ENCODE results near the gene SEZ6.

SEZ6 gene

DNA sequence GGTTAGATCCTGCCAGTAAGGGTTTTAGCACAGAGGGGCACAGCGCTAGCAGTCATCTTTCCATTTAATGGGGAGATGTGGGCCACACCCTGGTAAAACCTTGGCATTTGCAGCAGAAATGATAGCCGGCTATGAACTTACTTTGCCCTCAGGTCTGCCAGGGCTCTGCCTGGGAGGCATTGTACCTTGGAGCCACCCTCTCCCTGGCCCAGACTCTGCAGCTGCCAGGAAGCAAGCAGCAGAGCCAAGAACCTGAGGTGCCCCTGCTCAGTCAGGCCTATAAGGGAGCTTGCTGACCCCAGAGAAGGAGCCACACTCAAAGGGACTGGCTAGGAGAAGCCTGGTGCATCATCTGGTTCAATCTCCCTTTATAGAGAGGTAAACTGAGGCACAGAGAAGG is 30.8 kb downstream of the SEZ6 start:
- DNase-seq: no peak

DNA sequence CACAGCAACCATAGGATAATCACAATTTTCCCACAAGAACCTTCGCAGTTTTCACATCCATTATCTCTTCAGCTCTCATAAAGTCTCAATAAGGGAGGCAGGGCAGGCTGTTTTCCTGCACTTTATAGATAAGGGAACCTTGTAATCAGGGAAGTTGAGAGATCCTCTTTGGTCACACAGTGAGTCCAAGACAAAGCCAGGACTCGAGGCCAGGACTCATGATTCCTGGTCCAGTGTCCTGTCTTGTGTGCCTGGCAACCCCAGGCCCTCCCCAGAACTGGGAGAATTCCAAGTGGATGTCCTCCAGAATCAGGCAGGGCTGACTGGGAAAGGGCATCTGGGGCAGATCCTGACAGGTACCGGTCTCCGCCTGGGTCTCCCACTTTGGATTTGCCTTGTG is 31.4 kb downstream of the SEZ6 start:
- peak in 1 of 2 donors; percentile 29 for DNase-seq

DNA sequence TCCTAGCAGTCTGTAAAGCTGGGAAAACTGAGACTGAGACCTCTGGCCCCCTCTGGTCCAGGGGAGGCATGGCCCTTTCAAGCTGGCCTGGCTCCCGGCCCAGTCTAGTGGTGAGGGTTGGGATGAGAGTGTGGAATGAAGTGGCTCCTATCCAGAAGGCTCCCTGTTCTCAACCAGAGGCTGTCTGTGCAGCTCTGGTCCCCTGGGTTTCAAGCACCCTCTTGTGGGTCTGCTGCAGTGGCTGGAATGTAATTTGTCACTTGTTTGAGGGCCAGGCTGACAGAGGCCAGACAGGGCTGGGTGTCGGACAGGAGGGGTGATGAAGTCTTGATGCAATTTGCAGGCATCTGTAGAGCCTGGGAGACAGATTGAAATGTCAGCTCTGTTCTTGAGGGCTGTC is 32.4 kb downstream of the SEZ6 start:
- DNase-seq: no peak

DNA sequence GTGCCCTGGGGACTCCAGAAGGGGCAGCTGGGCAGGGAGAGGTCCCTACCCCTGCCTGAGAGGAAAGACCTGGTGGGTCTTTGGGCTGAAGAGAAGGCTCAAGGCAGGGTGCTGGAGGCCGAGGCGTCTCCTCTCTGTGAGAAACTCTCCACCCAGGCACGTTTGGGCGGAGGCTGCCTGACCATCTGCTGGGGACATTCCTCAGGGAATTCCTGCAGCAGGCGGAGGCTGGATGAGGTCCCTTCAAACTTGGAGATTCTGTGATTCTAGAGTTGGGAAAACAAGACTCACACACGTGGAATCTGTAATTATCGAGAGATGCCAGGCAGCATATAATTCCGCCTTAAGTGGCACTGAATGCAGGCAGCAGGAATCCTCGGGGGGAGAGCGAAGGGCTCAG is 33.4 kb downstream of the SEZ6 start:
- DNase-seq: no peak

DNA sequence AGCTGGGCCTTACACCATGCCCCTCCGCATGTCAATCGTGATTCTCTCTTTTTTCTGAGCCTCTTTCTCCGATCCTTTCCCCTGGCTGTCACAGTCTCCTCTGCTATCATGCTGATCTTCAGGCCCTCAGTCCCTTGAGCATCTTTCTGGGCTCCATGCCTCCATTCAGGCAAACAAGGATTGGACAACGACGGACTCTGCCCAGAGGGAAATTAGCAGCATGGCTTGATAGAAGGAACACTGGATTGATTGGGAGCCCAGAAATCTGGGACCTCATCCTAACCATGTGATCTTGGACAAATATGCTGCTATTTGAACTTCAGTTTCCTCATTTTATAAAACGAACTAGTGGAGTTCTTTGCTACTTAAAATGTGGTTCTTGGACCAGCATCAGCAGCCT is 35.0 kb downstream of the SEZ6 start:
- DNase-seq: no peak

DNA sequence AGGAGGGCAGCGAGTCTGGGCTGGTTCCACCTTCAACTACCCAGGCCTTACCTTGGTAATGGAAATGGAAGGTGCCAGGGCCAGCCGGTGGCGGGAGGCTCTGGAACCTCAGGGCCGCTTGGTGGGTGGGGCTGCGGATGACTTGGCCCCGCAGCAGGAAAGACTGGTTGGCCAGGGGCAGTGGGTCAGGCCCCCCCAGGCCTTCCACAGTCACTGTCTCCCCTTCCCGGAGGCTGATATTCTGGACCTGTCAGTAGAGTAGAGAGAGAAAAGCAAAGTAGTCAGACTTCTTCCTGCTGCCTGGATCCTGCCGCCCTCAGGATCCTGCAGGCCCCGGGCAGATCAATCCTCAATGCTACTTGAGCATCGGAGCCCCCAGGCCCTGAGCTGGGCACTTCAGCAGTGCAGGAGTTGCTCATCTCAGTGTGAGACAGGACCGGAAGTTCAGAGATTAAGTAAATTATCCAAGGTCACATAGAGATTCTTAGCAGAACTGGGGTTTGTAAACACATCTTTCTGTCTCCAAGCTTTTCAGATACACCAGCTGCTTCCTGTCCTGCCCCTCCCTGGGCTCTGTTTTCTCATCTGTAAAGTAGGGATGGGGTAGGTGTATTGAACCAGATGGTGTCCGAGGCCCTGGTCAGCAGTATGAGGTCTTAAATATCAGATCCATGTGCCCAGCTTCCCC is 36.0 kb downstream of the SEZ6 start:
- DNase-seq: no peak

DNA sequence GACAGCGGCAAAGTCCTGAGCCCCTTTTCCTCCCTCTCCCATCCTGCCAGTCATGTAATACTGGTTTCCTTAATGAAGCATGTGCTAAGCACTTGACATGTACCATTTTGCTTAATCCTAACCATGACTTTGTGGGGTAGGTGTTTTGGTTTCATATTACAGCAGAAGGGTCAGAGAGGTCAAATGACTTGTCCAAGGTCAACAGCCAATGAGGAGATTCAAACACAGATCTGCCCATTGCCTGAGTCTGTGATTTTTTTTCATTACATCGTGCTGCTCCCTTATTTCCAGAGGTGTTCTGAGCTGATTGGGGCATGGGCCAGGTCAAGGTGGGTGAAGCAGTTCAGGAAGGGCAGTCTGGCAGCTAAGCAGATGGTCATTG is 36.9 kb downstream of the SEZ6 start:
- DNase-seq: no peak

DNA sequence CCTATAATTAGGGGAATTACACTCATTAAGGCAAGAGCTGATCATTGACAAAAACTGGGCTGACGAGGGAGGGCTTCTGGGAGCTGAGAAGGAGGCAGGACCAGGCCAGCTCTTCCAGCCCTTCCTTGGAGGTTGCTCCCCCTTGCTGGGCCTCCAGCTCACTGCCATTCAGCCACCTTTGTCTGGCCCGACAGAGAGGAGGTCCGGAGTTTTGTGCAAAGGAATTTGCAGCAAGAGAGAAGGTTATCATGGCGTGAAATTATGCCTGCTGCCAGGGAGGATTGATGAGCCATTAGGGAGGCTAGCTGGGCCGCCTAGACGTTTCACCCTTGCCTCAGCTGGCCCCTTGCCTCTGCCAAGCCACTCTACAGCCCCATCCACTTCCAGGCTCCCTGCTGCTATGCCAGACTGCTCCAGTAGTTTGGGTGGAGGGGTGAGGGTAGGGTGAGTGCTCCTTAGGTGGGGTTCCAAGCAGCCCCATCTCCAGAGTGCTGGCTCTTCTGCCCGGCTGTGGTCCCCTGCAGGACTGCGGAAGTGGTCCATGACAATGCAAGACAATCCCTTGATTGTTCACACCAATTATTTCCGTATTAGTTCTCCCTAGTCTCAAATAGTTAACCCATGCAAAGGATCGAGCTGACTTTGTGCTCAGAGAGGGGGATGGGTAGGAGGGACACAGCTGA is 37.5 kb downstream of the SEZ6 start:
- DNase-seq: no peak

DNA sequence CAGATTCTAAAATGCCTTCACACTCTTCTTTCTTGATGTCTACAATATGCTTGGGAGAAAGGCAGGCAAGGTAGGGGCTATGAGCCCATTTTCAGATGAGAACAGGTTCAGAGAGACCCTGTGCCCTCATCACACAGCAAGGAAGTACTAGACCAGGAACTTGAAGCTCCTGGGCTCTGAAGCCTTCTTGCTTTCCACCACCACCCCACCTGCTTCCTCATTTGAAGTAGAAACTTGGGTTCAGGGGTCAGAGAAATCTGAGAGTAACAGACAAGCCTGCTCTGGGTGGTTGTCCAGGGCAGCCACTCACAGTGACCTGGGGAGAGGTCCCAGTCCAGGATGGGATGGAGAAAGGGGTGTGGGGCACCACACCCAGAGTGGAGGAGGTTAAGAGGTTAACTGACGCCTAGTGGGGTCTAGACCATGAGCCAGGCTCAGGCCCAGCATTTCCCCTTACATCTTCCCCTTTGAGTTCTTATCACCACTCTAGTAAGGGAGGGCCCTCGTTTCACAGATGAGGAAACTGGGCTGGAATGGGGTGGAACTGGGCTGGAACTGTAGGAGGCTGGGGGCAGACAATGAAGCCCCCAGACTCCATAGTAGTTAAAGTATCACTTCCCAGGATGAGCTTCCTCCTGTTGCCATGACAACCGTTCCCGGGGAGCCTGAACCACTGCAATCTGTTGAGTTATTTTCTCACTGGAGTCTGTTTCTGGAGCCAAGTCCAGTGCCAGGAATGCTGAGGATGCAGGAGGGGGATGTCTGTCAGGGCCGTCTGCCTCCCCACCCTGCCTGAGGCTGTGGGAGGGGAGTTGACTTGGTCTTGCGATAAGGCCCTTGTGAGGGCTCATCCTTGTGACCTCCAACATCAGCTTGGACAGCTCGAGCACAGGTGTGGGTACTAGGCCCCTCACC is 38.4 kb downstream of the SEZ6 start:
- DNase-seq: peak; percentile 54 to 62

DNA sequence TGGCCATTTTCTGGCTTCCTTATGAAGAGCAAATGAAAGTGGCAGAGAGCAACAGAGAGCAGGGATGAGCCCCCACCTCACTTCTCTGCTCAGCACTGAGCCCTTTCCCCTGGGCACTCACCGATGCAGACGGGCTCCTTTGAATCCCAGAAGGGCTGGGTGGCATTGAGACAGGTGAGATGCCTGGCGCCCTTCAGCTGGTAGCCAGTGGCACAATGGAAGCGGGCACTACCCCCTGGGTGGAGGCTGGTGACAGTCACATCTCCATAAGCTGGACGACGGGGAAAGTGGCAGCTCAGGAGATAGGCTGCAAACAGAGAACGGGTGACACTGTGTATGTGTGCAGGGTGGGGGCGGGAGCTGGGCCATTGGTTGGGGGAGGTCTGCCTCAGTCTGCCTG is 42.0 kb downstream of the SEZ6 start:
- no peak for DNase-seq

DNA sequence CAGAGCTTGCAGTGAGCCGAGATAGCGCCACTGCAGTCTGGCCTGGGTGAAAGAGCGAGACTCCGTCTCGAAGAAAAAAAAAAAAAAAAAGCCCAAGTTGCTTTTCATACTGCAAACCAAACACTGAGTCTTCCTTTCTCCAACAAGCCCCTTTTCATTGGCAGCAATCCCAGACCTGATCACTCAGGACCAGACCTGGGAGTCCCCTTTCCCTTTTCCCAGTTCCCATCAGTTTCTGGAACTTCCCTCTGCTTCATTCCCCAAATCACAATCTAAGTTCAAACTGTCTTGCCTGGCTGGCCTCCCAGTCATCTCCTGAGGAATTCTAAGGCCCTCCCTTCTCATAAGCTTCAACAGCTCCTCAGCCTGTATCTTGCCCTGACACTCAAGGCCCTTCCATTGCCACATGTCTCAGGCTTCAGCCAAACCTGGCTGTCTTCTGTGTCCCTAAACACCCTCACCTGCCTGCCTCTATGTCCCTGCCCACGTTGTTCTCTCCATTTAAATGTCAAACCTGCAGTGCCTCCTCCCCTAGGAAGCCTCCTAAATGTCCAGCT is 42.7 kb downstream of the SEZ6 start:
- no peak for DNase-seq

DNA sequence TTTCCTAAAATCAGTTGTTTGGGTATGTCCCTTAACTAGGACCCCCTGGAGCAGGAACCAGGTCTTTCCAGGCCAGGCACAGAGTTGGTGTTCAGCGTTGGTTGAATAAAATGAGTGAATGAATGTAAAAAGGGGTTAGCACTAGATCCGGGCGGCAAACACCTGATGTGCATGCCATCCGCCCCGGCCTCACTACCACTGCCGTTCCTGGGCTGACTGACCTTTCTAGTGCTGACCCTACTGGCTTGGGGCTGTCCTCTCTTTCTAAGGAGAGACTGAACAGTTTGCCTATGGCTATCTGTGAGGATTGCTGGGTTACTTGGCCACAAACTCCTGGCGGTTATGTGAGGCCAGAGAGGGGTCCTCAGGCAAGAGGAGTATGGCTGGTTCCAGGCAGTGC is 44.4 kb downstream of the SEZ6 start:
- no peak for DNase-seq

DNA sequence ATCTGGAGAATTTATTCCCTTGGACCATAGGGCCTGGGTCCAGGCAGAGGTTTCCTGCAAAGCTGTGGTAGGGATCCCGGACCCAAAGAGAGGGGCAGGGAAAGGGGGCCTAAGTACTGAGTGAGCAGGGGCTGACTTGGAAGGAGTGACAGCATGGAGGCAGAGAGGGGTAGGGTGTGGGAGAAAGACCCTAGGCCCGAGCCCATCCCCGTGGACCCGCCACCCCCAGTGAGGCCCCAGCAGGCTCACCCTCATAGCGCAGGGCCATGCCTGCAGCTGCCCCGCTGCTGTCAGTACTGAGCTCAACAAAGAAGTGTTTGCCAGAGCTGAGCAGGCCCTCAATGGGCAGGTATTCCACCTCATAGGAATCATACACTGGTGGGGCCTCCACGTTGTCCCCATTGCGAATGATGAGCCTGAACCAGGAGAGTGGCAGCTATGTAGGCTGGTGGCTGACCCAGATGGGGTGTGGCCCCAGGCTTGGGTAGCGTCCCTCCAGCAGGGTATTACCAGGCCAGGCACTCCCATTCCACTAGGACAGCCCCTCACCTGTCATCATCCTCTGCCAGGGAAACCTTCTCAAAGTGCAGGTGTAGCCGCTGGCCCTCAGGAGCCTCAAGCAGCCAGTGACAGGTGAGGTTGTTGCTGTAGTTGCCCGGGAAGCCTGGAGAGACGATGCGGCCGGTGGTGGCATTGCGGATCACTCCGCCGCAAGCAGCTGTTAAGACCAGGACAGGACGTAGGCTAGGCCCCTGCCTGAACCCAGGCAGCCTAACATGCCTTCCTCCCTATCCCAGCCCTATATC is 45.4 kb downstream of the SEZ6 start:
- DNase-seq: no peak

DNA sequence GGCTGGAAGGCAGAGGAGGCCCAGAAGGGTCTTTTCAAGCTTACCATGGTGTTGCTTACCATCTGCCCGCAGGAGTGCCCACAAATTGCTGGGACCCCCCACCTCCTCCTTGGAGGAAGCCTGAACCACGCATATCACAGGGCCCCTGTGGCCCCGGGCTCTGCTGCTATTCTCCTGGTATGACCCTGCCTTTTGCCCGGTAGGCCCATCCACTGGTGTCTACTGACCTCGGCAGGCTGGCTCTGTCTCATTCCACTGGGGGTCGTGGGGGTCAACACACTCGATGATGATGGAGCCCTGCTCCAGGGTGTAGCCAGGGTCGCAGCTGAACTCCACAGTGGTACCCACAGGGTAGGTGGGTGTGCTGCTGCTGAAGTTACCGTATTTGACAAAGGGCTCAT is 46.4 kb downstream of the SEZ6 start:
- DNase-seq: no peak

DNA sequence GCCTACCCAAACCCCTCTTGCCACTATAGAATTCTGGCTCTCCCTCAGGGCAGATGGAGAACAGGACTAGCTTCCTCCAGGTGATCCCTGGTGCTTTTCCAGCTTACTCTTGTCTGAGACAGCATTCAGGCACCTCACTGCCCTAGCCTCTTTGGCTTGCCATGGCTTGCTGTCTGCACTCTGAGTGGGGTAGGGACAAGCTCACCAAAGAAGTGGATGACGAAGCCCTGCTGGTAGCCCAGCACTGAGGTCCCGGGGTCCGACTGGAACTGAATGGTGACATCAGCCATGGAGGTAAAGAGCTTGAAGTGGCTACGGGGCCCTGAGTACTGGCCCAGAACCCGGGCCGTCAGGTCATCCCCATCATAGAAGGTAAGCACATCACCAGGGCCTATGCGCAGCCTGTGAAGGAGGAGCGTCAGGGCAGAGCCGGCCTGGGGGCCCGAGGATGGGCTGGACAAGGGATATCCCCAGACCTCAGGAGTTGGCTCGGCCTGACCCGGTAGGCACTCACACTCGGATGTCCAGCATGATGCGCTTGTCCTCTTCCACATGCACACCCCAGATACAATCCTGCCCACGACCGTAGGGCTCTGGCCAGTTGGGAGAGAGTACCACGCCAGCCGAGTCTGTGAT is 46.9 kb downstream of the SEZ6 start:
- DNase-seq: no peak

DNA sequence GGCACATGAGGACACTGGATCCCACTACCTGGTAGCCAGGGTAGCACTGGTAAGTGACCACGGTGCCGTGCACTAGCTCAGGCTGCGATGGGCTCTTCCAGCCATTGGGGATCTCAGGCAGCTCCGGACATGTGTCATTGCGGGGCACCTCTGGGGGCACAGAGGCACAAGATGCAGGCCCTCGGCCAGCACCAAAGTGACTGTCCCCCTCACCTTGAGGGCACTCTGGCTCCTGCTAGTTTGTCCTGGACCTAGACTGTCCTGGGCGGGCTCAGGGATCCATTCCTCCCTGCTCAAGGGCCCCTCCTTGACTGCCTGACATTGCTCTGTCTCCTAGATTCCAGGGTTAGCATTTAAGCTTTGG is 47.9 kb downstream of the SEZ6 start:
- DNase-seq: no peak

DNA sequence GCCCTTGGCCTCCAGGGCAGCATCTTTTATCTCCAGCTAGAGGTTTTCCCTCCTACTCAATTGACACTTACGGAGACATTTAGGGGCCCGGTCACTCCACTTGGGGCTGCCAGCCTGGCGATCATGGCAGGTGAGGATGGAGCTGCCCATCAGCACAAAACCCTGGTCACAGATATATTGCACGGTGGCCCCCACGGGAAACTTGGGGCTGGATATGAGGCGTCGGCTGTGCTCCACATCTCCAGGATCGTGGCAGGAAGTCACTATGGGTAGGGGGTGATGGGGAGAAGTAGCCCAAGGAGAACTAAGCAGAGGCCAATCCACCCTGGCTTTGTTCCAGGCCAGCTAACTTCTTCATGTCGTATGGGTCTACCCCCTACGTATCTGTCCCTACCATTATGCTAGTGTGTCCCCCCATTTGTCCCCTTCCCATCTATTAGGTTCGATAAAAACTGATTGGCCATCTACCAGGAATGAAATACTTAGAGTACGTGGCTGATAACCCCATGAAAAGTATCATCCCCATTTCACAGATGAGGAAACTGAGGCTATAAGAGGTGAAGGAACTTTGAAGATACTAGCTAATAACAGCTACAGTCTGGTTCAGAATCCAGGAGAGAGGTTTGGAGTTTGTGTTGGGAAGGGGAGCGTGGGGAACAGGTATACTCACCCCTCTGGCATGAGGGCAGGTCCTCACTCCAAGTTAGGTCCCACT is 48.4 kb downstream of the SEZ6 start:
- DNase-seq: no peak

DNA sequence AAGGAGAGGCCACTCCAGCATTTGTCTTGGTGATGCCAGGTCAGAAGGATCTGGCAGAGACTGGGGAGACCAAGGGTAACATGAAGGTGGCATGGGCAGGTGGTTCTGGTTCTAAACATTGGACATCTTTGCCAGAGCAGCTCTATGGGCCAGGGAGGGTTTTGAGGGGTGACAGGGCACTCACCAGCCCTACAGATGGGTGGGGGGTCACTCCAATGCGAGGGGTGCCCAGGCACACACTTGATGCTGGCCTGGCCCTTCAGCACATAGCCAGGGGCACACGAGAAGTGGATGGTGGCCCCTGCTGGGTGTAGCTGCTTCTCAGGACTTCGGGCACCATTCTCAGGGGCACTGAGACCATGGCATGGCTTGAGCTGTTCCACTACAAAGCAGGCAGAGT is 49.0 kb downstream of the SEZ6 start:
- DNase-seq: no peak

DNA sequence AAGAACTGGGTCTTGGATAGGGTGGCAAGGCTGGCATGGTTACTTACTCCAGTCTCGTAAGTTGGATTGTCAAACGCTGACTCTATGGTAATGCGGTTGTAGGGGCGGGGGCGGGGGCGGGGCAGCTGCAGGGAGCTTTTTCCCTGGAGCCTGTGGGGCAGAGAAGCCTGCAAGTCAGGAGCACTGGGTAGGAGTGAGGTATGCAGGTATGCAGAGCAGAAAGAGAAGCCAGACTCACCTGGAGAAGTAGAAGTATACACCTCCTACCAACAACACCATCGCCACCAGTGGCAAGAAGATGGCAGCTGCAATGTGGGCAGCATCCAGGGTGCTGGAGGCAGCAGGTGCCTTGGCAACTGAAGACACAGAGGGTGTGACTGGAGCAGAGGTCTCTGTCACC is 49.7 kb downstream of the SEZ6 start:
- DNase-seq: no peak

DNA sequence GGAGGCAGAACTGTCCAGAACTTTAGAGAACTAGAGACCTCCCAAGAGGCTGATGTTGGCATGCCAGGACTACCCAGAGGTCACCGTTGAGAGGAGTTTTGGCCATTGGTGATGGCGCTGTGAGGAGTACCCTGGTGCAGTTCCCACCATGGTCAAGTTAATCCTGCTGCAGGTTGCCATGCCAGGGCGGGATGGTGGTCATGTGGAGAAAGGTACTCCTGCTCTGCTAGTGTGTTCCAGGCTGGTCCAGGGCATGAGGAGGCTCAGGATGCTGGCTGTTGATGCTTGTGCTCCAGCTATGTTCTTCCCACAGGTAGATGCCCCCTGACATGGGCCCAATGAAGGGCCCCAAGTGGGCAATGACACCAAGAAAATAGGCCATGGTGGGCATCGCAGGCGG is 50.4 kb downstream of the SEZ6 start:
- no peak for DNase-seq

DNA sequence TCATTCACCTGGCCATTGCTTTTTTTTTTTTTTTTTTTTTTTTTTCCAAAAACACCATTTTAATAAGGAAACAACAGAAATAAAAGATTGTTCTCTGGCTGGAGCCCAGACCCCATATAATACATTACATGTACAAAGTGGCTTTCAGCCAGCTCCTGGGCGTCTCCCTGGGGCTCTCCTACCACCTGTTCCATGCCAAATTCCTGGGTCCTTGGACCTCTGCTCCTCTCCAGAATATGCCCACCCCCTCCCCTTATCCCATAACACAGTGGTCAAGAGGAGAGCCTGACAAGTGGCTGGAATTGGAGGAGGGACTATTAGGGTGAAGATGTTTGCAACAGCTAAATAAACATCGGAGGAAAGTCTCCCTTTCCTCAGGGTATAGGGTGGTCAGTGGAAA is 50.9 kb downstream of the SEZ6 start:
- no peak for DNase-seq
